Measurements from ENCODE around the gene LGALS4.
A peak's percentile ranks its signal among the peaks of the same experiment; 100 is the strongest.
"Not testable (repeated sequence)": the region's sequence is repeated elsewhere in the genome, so short reads cannot be mapped to it uniquely, and the experiment has no call there.

The LGALS4 gene

GRCh38 chr19:38812841-38813320 lies at the start of gene LGALS4:
Gene LGALS4, minus strand, starts transcription at chr19:38812945. Its CDS starts 59 bp downstream, at chr19:38812886.
- peak within 1 kb of the TSS; percentile 40; the same call in 1 of the 2 replicates for H3K27ac ChIP-seq
- TF ChIP-seq CTCF (conservative IDR thresholded peaks at IDR 0.05) = no peak

- peak overlapping the region; percentile 89 for H3K27ac ChIP-seq
- TF ChIP-seq CTCF (conservative IDR thresholded peaks at IDR 0.05) = no peak
Measured at GRCh38 chr19:38861368-38861767, 48.6 kb upstream of the LGALS4 start.

GRCh38 chr19:38859631-38860204 lies 47.0 kb upstream of the LGALS4 start:
- H3K27ac ChIP-seq = 0 out of 2 replicates have a peak overlapping the region, but pooled peaks have one; percentile 1

- TF ChIP-seq CTCF (conservative IDR thresholded peaks at IDR 0.05) = no peak
- no peak overlapping the region for H3K27ac ChIP-seq
Measured at GRCh38 chr19:38856813-38857212, 44.1 kb upstream of the LGALS4 start.

GRCh38 chr19:38855751-38856150 lies 43.0 kb upstream of the LGALS4 start:
- not testable (repeated sequence) for H3K27ac ChIP-seq

GRCh38 chr19:38854961-38855360 lies 42.2 kb upstream of the LGALS4 start:
- H3K27ac ChIP-seq = not testable (repeated sequence)

- H3K27ac ChIP-seq = peak overlapping the region; percentile 100
- no peak for TF ChIP-seq CTCF (conservative IDR thresholded peaks at IDR 0.05)
Measured at GRCh38 chr19:38853214-38853613, 40.5 kb upstream of the LGALS4 start.

- no peak for TF ChIP-seq CTCF (conservative IDR thresholded peaks at IDR 0.05)
- H3K27ac ChIP-seq = peak overlapping the region; percentile 100
Measured at GRCh38 chr19:38852231-38853044, 39.7 kb upstream of the LGALS4 start.

- H3K27ac ChIP-seq = peak overlapping the region; percentile 100
- no peak for TF ChIP-seq CTCF (conservative IDR thresholded peaks at IDR 0.05)
Measured at GRCh38 chr19:38851622-38852230, 39.0 kb upstream of the LGALS4 start.
